HG03060 (cell line): ENCODE results near the gene DNAJC10.
"Not testable (repeated sequence)": the region's sequence is repeated elsewhere in the genome, so short reads cannot be mapped to it uniquely, and the experiment has no call there.

Experiments used
- ATAC-seq: cut with Tn5 transposase; IDR thresholded peaks from one replicate; pipeline ENCODE4 v1.9.1; 2021; ENCODE audit warnings: low read depth, moderate number of reproducible peaks; ENCODE audit not compliant: unreplicated experiment

Gene DNAJC10

GRCh38 chr2:182782686-182783085 lies 66.6 kb downstream of the DNAJC10 start:
- ATAC-seq: not testable (repeated sequence)

- no peak for ATAC-seq
These were observed 68.1 kb downstream of the DNAJC10 start for GRCh38 chr2:182784058-182784706.

- no peak for ATAC-seq
These were observed 68.7 kb downstream of the DNAJC10 start for GRCh38 chr2:182784777-182785176.

- no peak for ATAC-seq
These were observed 76.4 kb downstream of the DNAJC10 start for GRCh38 chr2:182792441-182792840.

GRCh38 chr2:182798736-182799135 lies 82.7 kb downstream of the DNAJC10 start:
- ATAC-seq: no peak

- no peak for ATAC-seq
These were observed 88.1 kb downstream of the DNAJC10 start for GRCh38 chr2:182804128-182804527.

- no peak for ATAC-seq
These were observed 91.3 kb downstream of the DNAJC10 start for GRCh38 chr2:182807319-182807718.

GRCh38 chr2:182810087-182810486 lies 94.0 kb downstream of the DNAJC10 start:
- no peak for ATAC-seq

GRCh38 chr2:182814380-182814779 lies 98.3 kb downstream of the DNAJC10 start:
- no peak for ATAC-seq

GRCh38 chr2:182814804-182815203 lies 98.7 kb downstream of the DNAJC10 start:
- no peak for ATAC-seq

- ATAC-seq: no peak
These were observed 100.8 kb downstream of the DNAJC10 start for GRCh38 chr2:182816866-182817265.

GRCh38 chr2:182817558-182817957 lies 101.5 kb downstream of the DNAJC10 start:
- no peak for ATAC-seq

GRCh38 chr2:182818501-182818900 lies 102.4 kb downstream of the DNAJC10 start:
- ATAC-seq: no peak

GRCh38 chr2:182818925-182819324 lies 102.9 kb downstream of the DNAJC10 start:
- no peak for ATAC-seq

GRCh38 chr2:182819412-182819811 lies 103.4 kb downstream of the DNAJC10 start:
- ATAC-seq: no peak

GRCh38 chr2:182821182-182821581 lies 105.1 kb downstream of the DNAJC10 start:
- ATAC-seq: no peak

- no peak for ATAC-seq
These were observed 106.7 kb downstream of the DNAJC10 start for GRCh38 chr2:182822733-182823132.

- ATAC-seq: no peak
These were observed 108.2 kb downstream of the DNAJC10 start for GRCh38 chr2:182824056-182824766.

- no peak for ATAC-seq
These were observed 108.7 kb downstream of the DNAJC10 start for GRCh38 chr2:182824767-182825158.

GRCh38 chr2:182826064-182826463 lies 110.0 kb downstream of the DNAJC10 start:
- ATAC-seq: no peak

GRCh38 chr2:182826496-182826895 lies 110.4 kb downstream of the DNAJC10 start:
- ATAC-seq: no peak

GRCh38 chr2:182827182-182827879 lies 111.3 kb downstream of the DNAJC10 start:
- ATAC-seq: no peak
